ENCODE data around the gene LSM12.

The LSM12 gene

GRCh38 chr17:44095388-44095646 is 28.8 kb upstream of the LSM12 start:
- no peak for DNase-seq

- no peak for DNase-seq
Observed at GRCh38 chr17:44094701-44095387, 28.4 kb upstream of the LSM12 start.

- no peak for DNase-seq
Observed at GRCh38 chr17:44093231-44093900, 26.9 kb upstream of the LSM12 start.

- no peak for DNase-seq
Observed at GRCh38 chr17:44092051-44092450, 25.6 kb upstream of the LSM12 start.

GRCh38 chr17:44091200-44091997 is 24.9 kb upstream of the LSM12 start:
- DNase-seq = no peak

GRCh38 chr17:44088254-44088653 is 21.8 kb upstream of the LSM12 start:
- no peak for DNase-seq

GRCh38 chr17:44087319-44087718 is 20.8 kb upstream of the LSM12 start:
- no peak for DNase-seq

- peak; percentile 69 to 82 for DNase-seq
Observed at GRCh38 chr17:44086364-44087311, 20.2 kb upstream of the LSM12 start.

- no peak for DNase-seq
Observed at GRCh38 chr17:44085908-44086307, 19.4 kb upstream of the LSM12 start.

- no peak for DNase-seq
Observed at GRCh38 chr17:44084921-44085320, 18.4 kb upstream of the LSM12 start.

- DNase-seq = peak in 1 of 2 donors; percentile 19
Observed at GRCh38 chr17:44084131-44084538, 17.7 kb upstream of the LSM12 start.

GRCh38 chr17:44083250-44083849 is 16.9 kb upstream of the LSM12 start:
- DNase-seq = no peak

- no peak for DNase-seq
Observed at GRCh38 chr17:44082256-44082927, 15.9 kb upstream of the LSM12 start.

- no peak for DNase-seq
Observed at GRCh38 chr17:44081681-44082080, 15.2 kb upstream of the LSM12 start.

- no peak for DNase-seq
Observed at GRCh38 chr17:44079877-44080821, 13.7 kb upstream of the LSM12 start.

- no peak for DNase-seq
Observed at GRCh38 chr17:44078412-44078811, 11.9 kb upstream of the LSM12 start.

GRCh38 chr17:44077595-44077909 is 11.1 kb upstream of the LSM12 start:
- no peak for DNase-seq

- DNase-seq = no peak
Observed at GRCh38 chr17:44076716-44077594, 10.5 kb upstream of the LSM12 start.

- no peak for DNase-seq
Observed at GRCh38 chr17:44075598-44076293, 9.3 kb upstream of the LSM12 start.

Measured in activated CD4-positive, alpha-beta T cell treated with anti-CD3 and anti-CD28 coated beads for 4 hours (primary cell).